SK-N-SH treated with all-trans-retinoic acid at 6 μM for 48 hours (cell line): ENCODE measurements around the gene EEF2KMT.
"Not testable (repeated sequence)": the region's sequence is repeated elsewhere in the genome, so short reads cannot be mapped to it uniquely, and the experiment has no call there.

Experiments used
- ATAC-seq: fragments of 200-7000 bp; cut with Tn5 transposase; 3 replicates; pipeline ENCODE4 v1.9.1; 2020; ENCODE audit warnings: mild to moderate bottlenecking, moderate library complexity
- ARNTL ChIP-seq: fragments of 450-650 bp; formaldehyde crosslinking; IDR thresholded peaks from 2 replicates; pipeline ENCODE4 v1.5.0; 2020; ENCODE audit warnings: low read depth, mild to moderate bottlenecking, moderate library complexity, borderline replicate concordance
- BACH2 ChIP-seq: fragments of 250-450 bp; sonication (Bioruptor Pico); IDR thresholded peaks from 2 replicates; pipeline ENCODE4 v1.9.0; 2021; ENCODE audit warnings: mild to moderate bottlenecking, borderline replicate concordance
- CREB5 ChIP-seq: fragments of 250-450 bp; sonication (Bioruptor Pico); IDR thresholded peaks from 2 replicates; pipeline ENCODE4 v1.5.1; 2020; ENCODE audit warnings: low read depth, mild to moderate bottlenecking, moderate library complexity
- CSDC2 ChIP-seq: fragments of 250-450 bp; sonication (Bioruptor Pico); IDR thresholded peaks from 2 replicates; pipeline ENCODE4 v1.5.0; 2020; ENCODE audit warnings: mild to moderate bottlenecking, moderate library complexity
- CSRNP3 ChIP-seq: fragments of 250-450 bp; sonication (Bioruptor Pico); IDR thresholded peaks from 2 replicates; pipeline ENCODE4 v1.5.1; 2021; ENCODE audit warnings: mild to moderate bottlenecking, moderate library complexity
- ESRRG ChIP-seq: fragments of 250-450 bp; sonication (Bioruptor Pico); IDR thresholded peaks from 2 replicates; pipeline ENCODE4 v1.6.1; 2021; ENCODE audit warnings: mild to moderate bottlenecking
- PATZ1 ChIP-seq: fragments of 250-450 bp; sonication (Bioruptor Pico); IDR thresholded peaks from 2 replicates; pipeline ENCODE4 v1.8.0; 2020; ENCODE audit warnings: mild to moderate bottlenecking, moderate library complexity, borderline replicate concordance
- POU6F1 ChIP-seq: fragments of 250-450 bp; sonication (Bioruptor Pico); IDR thresholded peaks from 2 replicates; pipeline ENCODE4 v1.8.0; 2021; ENCODE audit warnings: low read depth, mild to moderate bottlenecking, moderate library complexity, borderline replicate concordance
- RARB ChIP-seq: fragments of 250-450 bp; sonication (Bioruptor Pico); IDR thresholded peaks from 2 replicates; pipeline ENCODE4 v1.8.0; 2021; ENCODE audit warnings: mild to moderate bottlenecking, moderate library complexity
- SNAI2 ChIP-seq: fragments of 250-450 bp; sonication (Bioruptor Pico); IDR thresholded peaks from 2 replicates; pipeline ENCODE4 v1.5.0; 2020; ENCODE audit warnings: mild to moderate bottlenecking, moderate library complexity
- TCF4 ChIP-seq: fragments of 250-450 bp; sonication (Bioruptor Pico); IDR thresholded peaks from 2 replicates; pipeline ENCODE4 v1.8.0; 2021; ENCODE audit warnings: mild to moderate bottlenecking, moderate library complexity, borderline replicate concordance
- TSHZ2 ChIP-seq: fragments of 250-450 bp; sonication (Bioruptor Pico); IDR thresholded peaks from 2 replicates; pipeline ENCODE4 v1.5.0; 2020; ENCODE audit warnings: mild to moderate bottlenecking, moderate library complexity
- ZC3H10 ChIP-seq: fragments of 250-450 bp; sonication (Bioruptor Pico); IDR thresholded peaks from 2 replicates; pipeline ENCODE4 v1.5.1; 2021; ENCODE audit warnings: mild to moderate bottlenecking, moderate library complexity
- ZFP3 ChIP-seq: fragments of 250-450 bp; sonication (Bioruptor Pico); IDR thresholded peaks from 2 replicates; pipeline ENCODE4 v1.5.0; 2020; ENCODE audit warnings: mild to moderate bottlenecking, moderate library complexity
- ZNF565 ChIP-seq: fragments of 450-650 bp; formaldehyde crosslinking; conservative IDR thresholded peaks from 2 replicates; pipeline ENCODE4 v1.5.0; 2020; ENCODE audit warnings: low read depth, mild to moderate bottlenecking, moderate library complexity
- ZNF70 ChIP-seq: fragments of 450-650 bp; formaldehyde crosslinking; IDR thresholded peaks from 2 replicates; pipeline ENCODE4 v1.5.0; 2020; ENCODE audit warnings: mild to moderate bottlenecking, moderate library complexity
- ZNF8 ChIP-seq: fragments of 450-650 bp; formaldehyde crosslinking; IDR thresholded peaks from 2 replicates; pipeline ENCODE4 v1.5.0; 2020; ENCODE audit warnings: mild to moderate bottlenecking, moderate library complexity

The EEF2KMT gene

GRCh38 chr16:5078626-5079025 lies 19.0 kb downstream of the EEF2KMT start:
- no peak for TF ChIP-seq ZFP3
- TF ChIP-seq CSRNP3, result no peak
- ATAC-seq, result no peak

- TF ChIP-seq ZNF70, result no peak
- TF ChIP-seq ZC3H10 (CRISPR knock-in tag), result no peak
- no peak for TF ChIP-seq SNAI2
- no peak for TF ChIP-seq CREB5 (CRISPR knock-in tag)
- no peak for TF ChIP-seq BACH2
- TF ChIP-seq ZFP3, result no peak
- TF ChIP-seq TSHZ2 (CRISPR knock-in tag), result no peak
- no peak for TF ChIP-seq POU6F1
- no peak for TF ChIP-seq ZNF565 (CRISPR knock-in tag)
- TF ChIP-seq RARB (CRISPR knock-in tag), result no peak
- TF ChIP-seq ZNF8 (CRISPR knock-in tag), result no peak
- no peak for TF ChIP-seq ARNTL (CRISPR knock-in tag)
- TF ChIP-seq TCF4 (CRISPR knock-in tag), result no peak
- no peak for TF ChIP-seq ESRRG (CRISPR knock-in tag)
- ATAC-seq, result no peak
Observed at GRCh38 chr16:5077304-5077703, 20.3 kb downstream of the EEF2KMT start.

GRCh38 chr16:5075637-5076036 lies 22.0 kb downstream of the EEF2KMT start:
- TF ChIP-seq PATZ1 (CRISPR knock-in tag), result no peak

GRCh38 chr16:5073771-5074170 lies 23.8 kb downstream of the EEF2KMT start:
- ATAC-seq, result not testable (repeated sequence)

More at GRCh38 chr16:5075637-5076036, 22.0 kb downstream of the EEF2KMT start:
- ATAC-seq, result no peak

GRCh38 chr16:5073279-5073629 lies 24.3 kb downstream of the EEF2KMT start:
- no peak for ATAC-seq
- TF ChIP-seq RARB (CRISPR knock-in tag), result no peak
- no peak for TF ChIP-seq CREB5 (CRISPR knock-in tag)
- TF ChIP-seq CSDC2 (CRISPR knock-in tag), result no peak
